Measurements from ENCODE around the gene TRIOBP.
"Not testable (repeated sequence)": the region's sequence is repeated elsewhere in the genome, so short reads cannot be mapped to it uniquely, and the experiment has no call there.

TRIOBP gene
- 22.4 to 28.9 (median 26.4) reads per million in 4 donors for total RNA-seq

- peak; percentile 40 to 80 (median 73) for DNase-seq
Measured at GRCh38 chr22:37696657-37697537, at the start of gene TRIOBP. TSS of gene TRIOBP (plus strand) at chr22:37697048. CDS start at chr22:37701366, 4,318 bp downstream.

GRCh38 chr22:37647317-37647716, 49.5 kb upstream of the TRIOBP start:
- DNase-seq = no peak

GRCh38 chr22:37647928-37648327, 48.9 kb upstream of the TRIOBP start:
- DNase-seq = no peak

DNA sequence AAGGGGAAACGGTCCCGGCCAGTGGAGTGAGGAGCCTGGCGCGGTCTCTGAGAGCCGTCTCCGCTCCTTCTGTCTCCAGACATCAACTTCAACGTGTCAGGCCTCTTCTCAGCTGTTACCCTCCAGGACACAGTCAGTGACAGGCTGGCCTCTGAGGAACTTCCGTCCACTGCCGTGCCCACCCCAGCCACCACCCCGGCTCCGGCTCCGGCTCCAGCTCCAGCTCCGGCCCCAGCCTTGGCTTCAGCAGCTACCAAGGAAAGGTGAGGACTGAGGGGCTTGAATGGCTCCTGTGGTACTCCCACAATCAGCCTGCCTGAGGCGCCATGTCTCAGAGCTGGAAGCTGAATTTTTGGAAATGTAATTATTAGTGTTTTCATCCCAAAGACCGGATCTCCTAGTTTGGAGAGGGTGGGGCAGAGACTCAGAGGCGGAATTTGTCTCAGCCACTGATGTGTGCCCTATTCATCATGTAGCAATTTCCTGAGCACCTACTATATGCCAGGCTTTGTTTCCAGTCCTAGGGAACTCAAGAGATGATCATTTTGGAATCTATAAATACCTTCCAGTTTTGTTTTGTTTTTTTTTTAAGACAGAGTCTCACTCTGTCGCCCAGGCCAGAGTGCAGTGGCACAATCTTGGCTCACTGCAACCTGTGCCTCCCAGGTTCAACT, 46.2 kb upstream of the TRIOBP start:
- no peak for DNase-seq

- DNase-seq = no peak
Measured at GRCh38 chr22:37654563-37655251, 42.1 kb upstream of the TRIOBP start.

GRCh38 chr22:37655252-37655563, 41.6 kb upstream of the TRIOBP start:
- no peak for DNase-seq

GRCh38 chr22:37656583-37656982, 40.3 kb upstream of the TRIOBP start:
- not testable (repeated sequence) for DNase-seq

DNA sequence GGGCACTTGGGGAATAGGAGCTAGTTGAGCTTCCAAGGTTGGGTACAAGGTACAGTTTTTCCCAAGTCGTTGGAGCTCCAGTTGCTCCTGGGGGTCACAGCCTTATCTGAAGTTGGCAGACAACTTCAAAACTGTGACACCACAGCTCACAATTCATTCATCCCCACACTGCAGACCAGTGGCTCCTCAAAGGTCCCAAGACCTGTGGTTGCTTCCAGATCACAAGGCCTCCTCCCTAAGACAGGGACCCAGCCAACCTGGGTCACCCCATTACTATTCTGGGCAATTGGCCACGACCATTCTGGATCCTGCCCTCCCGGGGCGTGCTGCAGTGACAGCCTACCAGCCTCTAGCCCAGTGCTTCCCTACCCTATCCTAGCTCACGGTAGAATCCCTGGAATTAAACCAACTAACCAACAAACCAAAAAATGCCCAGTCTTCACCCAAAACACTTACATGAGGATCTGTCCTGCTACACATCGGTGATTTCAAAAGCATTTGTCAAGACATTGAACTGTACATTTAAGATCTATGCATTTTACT, 39.2 kb upstream of the TRIOBP start:
- DNase-seq = no peak

- DNase-seq = peak; percentile 94 to 99 (median 97)
Measured at GRCh38 chr22:37658133-37659065, 38.4 kb upstream of the TRIOBP start, which contains the start of gene PDXP. TSS of gene PDXP (plus strand) at chr22:37658723. CDS start at chr22:37658783, 60 bp downstream.

- DNase-seq = peak in 1 of 5 donors; percentile 20
Measured at GRCh38 chr22:37659066-37659896, 37.6 kb upstream of the TRIOBP start.

DNA sequence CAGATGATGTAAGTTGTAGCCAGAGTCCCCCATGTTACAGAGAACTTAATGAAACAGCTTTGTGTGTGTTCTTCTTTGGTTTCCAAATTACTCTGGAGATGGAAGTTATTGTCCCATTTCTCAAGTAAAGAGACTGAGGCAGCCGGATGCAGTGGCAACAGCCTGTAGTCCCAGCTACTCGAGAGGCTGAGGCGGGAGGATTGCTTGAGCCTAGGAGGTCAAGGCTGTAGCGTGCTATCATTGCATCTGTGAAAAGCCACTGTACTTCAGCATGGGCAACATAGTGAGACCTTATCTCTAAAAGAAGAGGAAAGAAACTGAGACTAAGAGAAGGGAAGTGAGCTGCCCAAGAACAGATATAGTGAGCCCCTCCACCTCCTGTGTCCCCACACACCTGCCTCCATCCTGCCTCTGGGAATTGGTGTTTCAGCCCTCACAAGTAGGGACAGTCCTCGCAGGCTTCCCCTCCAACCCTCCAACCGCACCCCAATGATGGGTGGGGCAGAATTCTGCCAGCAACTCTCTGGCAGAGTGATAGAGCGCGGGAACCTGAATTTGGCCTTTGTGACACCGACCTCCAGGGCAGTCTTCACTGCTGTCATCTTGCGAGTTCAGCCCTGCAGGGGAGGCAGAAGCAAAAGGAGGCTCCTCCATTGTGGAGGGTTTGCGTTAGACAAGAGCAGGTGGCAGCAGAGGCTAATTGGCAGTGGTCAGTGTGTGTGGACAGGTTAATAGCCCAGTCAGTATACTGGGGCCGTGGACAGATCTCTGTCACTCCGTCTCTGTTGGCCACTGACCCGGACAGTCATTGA, 36.7 kb upstream of the TRIOBP start:
- no peak for DNase-seq

DNA sequence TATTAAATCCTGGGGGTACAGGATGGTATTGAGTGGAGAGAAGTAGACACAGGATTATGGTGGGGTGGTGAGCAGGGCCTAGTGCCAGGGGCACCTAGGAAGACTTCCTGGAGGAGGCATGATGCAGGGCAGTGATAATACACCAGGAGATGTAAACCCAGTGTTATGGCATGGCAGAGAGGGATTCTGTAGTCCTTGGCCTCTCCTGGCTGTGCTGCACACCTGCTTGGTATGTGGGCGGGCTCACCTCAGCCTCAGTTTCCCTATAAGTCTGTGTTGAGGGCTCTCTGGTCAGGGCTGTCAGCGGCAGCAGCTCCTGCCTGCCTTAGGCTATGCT, 36.2 kb upstream of the TRIOBP start:
- DNase-seq = no peak

- DNase-seq = peak in 1 of 5 donors; percentile 21
Measured at GRCh38 chr22:37661160-37661924, 35.5 kb upstream of the TRIOBP start.

- no peak for DNase-seq
Measured at GRCh38 chr22:37662039-37662438, 34.8 kb upstream of the TRIOBP start.

- no peak for DNase-seq
Measured at GRCh38 chr22:37663521-37664140, 33.2 kb upstream of the TRIOBP start.

- DNase-seq = no peak
Measured at GRCh38 chr22:37664249-37665101, 32.4 kb upstream of the TRIOBP start.

DNA sequence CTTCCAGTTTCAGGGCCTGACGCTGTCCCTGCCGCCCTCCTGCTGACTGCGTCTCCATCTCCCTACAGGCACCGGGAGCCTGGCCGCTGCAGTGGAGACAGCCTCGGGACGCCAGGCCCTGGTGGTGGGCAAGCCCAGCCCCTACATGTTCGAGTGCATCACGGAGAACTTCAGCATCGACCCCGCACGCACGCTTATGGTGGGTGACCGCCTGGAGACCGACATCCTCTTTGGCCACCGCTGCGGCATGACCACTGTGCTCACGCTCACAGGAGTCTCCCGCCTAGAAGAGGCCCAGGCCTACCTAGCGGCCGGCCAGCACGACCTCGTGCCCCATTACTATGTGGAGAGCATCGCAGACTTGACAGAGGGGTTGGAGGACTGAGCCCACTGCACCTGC, 31.4 kb upstream of the TRIOBP start:
- DNase-seq = no peak

DNA sequence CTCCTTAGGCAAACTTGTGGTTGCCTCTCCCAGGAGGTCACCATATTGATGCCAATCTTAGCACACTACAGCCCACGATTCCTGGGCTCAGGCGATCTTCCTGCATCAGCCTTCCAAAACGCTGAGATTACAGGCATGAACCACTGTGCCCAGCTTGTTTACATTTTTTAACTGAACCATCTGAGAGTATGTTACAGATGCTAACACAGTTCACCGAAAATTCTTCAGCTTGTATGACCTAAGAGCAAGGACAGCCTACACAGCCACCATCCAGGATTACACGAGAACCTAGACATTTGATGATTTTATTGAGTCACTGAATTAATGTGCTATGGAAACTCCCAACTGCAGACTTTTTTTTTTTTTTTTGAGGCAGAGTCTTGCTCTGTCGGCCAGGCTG, 27.3 kb upstream of the TRIOBP start:
- DNase-seq = no peak

Measured in T-helper 1 cell (primary cell).